ENCODE measurements around the gene LTBP3.

- TF ChIP-seq, protein P1, sequence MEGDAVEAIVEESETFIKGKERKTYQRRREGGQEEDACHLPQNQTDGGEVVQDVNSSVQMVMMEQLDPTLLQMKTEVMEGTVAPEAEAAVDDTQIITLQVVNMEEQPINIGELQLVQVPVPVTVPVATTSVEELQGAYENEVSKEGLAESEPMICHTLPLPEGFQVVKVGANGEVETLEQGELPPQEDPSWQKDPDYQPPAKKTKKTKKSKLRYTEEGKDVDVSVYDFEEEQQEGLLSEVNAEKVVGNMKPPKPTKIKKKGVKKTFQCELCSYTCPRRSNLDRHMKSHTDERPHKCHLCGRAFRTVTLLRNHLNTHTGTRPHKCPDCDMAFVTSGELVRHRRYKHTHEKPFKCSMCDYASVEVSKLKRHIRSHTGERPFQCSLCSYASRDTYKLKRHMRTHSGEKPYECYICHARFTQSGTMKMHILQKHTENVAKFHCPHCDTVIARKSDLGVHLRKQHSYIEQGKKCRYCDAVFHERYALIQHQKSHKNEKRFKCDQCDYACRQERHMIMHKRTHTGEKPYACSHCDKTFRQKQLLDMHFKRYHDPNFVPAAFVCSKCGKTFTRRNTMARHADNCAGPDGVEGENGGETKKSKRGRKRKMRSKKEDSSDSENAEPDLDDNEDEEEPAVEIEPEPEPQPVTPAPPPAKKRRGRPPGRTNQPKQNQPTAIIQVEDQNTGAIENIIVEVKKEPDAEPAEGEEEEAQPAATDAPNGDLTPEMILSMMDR (conservative IDR thresholded peaks at IDR 0.05) = no peak
- TF ChIP-seq ZFX (IDR thresholded peaks at IDR 0.05) = no peak
Observed at GRCh38 chr11:65586676-65587075, 28.5 kb upstream of the LTBP3 start.

Data from C4-2B (cell line).